DMS153 (cell line): ENCODE data around the gene MAP3K3.
"Not testable (repeated sequence)": the region's sequence is repeated elsewhere in the genome, so short reads cannot be mapped to it uniquely, and the experiment has no call there.

Experiments used
- DNase-seq: peaks from one replicate; lab custom pipeline; 2025; lab: John Stamatoyannopoulos, UW

MAP3K3 gene

DNA sequence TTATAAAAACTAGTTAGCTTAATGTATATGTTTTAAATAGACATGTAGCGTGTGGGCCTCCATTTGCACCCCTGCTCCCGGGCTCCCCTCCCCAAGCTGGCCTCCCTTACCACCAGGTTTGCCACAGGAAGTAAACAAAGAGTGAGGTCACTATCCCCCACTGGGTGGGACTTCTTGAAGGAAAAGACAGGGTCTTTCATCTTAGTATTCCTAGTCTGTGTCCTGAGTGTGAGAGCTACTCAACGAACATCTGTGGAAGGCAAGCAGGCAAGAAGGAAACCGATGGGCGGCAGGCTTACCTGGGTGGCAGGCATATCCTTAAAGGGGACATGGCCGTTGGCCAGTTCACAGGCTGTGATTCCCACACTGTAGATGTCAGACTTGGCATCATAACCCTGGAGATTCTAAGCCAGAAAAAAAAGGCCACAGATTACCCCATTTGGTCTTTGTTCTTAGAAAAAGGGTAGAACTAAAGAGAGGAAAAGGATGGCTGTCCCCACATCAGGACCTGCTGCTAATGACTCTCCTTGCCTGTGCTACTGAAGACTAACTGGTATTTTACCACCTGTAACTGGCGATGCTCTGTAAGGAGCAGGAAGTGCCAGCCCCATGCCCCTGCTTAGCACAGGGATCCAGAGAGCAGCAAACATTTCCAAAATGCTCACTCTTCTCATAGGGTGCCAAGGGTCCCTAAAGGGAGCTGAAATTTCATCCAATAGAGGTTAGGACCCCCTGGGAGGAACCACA lies 84.3 kb downstream of the MAP3K3 start:
- no peak for DNase-seq

DNA sequence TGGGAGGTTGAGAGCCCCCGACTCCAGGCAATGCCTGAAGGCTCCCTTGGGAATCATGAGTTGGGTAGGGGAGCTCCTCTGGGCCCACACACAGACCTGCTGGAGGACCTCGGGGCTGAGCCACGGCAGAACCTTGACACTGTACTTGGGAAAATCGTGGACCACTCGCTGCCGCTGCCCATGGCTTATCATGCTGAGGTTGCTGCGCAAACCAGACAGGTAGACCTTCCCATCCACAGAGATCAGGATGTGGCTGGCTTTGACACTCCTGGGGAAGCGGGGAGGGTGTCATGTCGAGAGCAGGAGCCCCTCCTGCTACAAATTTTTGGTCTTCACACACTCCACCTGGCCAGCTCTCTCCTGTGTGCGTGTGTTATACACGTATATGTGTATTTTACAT lies 84.9 kb downstream of the MAP3K3 start:
- no peak for DNase-seq

DNA sequence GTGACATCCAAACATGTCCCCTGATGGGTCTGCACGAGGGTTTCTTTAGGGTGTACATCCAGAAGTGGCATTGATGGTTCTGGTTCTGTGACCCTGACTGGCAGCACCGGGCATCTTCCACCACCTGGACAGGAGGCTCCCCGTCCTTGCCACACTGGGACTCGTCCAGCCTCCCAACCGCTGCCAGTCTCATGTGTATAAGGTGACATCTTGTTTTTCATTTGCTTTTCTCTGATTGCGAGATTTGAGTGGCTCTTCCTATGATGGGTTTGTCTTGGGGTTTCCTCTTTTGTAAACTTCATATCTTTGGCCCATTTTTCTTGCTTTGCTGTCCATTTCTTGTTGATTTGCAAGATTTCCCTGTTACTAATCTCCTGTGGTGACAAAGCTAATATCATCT lies 86.9 kb downstream of the MAP3K3 start:
- DNase-seq, result no peak

DNA sequence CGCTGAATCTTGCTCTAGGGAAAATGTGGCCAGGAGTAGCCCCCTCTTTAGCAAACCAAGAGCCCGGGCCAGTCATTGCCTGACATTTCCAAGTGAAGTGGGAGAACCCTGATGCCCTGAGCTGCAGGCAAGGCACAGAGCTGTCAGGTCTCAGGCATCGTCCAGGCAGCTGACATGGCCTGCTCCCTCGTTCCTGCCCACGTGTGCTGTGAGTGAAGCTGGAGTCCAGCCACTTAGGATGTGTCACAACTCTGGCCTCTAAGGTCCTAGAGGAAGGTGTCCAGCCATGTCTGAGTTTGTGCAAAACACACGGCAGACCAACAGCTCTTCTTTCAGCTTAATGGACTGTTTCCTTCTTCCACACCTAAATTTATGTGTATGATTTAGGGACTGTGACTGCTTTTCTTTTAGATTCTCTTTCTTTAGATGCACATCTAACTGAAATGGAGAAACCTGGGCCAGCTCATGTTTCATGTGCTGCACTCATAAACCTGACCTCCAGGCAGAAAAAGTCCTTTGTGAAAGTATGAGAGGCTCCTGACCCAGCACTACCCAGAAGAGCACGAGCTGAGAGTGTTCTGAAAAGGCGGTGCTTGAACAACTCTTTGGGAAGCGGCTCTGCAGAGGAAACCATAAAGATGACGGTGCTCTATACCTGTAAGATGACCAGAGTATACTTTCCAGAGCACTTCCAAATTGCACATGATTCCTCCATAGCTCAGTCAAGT lies 92.5 kb downstream of the MAP3K3 start:
- DNase-seq, result no peak

DNA sequence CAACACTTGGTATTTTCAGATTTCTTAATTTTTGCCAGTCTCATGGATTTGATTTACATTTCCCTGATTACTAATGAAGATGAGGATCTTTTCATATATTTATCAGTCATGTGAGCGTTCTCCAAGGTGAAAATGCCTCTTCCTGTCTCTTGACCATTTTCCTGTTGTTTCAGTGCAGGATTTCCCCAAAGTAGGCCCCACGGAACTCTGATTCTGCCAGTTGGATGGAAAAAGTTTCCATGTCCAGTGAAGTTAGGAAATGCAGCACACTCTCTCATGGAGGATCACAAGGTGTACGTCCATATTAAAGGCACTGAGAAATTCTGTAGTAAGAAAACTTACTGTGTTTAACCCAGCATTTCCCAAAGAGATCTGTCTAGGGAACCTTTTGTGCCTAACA lies 94.2 kb downstream of the MAP3K3 start:
- no peak for DNase-seq

DNA sequence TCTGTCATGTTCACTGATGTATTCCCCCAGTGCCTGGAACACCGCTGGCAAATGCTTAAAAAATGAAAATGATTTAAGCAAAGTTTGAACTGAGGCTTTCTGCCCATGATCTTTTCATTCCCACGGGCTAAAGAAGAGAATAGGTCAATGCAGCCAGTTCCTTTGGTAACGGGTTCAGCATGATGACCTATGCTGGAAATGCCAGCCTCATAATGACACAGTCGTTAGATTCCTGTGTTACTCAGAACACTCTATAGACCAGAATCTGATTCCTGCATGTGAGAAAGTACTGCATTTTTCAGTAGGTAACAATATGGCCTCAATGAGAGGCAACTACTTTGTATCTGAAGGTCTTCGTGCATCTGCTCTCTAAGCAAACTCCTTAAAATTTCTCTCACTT lies 96.8 kb downstream of the MAP3K3 start:
- DNase-seq, result no peak

DNA sequence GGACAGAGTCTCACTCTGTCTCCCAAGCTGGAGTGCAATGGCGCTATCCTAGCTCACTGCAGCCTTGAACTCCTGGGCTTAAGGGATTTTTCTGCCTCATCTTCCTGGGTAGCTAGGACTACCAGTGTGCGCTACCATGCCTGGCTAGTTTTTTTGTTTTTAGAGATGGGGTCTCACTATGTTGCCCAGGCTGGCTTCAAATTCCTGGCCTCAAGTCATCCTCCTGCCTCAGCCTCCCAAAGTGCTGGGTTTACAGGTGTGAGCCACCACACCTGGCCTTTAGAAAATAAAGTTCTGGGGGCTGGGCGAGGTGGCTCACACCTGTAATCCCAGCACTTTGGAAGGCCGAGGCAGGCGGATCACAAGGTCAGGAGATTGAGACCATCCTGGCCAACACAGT lies 98.0 kb downstream of the MAP3K3 start:
- not testable (repeated sequence) for DNase-seq

DNA sequence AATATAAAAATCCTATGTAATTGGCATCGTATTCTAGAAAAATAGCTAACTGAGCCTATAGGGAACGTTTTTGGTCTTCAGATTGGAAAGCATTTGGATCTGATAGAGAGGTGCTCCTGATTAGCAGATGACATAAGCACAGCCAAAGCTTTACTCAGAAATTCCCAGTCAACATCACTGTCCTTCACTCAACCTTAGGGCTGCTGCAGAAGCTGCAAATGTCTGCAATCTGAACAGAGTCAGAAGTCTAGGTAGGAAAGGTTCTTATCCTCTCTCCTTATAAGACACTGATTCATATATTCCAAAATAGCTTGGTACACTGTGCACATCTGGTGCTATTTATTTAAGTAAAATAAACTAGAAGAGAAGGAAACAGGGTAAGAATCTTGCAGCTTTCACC lies 100.2 kb downstream of the MAP3K3 start:
- no peak for DNase-seq

DNA sequence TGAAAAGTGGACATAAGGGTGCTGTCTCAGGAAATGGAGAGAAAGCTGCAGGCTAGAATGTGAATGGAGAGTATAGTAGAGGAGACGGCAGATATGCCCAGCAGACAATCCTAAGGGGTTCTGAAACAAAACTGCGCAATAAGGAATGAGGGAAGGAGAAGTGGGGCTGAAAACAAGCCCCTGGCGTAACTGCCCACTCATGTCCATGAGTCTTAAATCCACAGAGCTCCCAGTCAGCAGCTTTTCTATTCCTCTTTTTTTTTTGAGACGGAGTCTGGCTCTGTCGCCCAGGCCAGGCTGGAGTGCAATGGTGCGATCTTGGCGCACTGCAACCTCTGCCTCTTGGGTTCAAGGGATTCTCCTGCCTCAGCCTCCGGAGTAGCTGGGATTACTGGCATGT lies 113.5 kb downstream of the MAP3K3 start:
- DNase-seq, result no peak

DNA sequence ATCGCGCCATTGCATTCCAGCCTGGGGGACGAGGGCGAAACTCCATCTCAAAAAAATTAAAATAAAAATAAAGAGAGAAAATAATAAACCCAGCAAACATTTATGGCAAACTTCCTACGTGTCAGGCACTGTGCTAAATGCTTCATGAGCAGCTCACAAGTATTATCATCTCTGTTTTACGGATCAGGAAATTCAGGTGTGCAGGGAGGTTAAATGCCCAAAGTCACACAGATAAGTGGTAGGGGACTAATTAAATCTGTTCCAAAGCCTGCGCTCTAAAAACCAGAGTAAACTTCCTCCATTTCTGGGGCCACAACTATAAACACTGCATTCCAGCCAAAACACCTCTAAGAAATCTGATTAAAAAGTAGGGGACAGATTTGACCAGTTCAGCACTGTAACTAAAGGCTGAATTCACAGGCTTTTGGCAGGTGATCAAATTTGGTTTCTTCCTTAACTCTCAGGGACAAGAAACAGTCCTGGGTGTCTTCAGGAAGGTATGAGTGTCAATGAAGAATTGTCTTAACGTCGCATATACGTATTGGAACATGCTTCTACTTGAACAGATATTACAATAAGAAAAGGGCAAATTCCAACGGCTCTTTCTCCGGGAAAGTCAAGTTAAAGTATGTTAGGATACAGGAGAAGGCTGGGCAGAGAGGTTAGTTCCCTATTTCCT lies 118.4 kb downstream of the MAP3K3 start:
- DNase-seq, result no peak

DNA sequence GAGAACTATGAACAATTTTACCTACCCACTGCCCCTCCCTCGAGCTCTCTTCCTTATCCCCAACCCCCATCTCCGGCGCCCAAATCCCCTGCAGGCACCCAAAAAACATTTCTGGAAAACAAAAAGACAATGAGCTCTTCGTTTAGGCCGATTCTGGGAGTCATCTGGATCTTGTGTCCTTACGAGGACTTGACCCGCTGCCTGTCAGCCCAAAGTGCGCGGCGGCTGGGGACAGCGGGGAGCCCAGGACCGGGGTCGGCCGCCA lies 118.9 kb downstream of the MAP3K3 start:
- DNase-seq, result no peak

DNA sequence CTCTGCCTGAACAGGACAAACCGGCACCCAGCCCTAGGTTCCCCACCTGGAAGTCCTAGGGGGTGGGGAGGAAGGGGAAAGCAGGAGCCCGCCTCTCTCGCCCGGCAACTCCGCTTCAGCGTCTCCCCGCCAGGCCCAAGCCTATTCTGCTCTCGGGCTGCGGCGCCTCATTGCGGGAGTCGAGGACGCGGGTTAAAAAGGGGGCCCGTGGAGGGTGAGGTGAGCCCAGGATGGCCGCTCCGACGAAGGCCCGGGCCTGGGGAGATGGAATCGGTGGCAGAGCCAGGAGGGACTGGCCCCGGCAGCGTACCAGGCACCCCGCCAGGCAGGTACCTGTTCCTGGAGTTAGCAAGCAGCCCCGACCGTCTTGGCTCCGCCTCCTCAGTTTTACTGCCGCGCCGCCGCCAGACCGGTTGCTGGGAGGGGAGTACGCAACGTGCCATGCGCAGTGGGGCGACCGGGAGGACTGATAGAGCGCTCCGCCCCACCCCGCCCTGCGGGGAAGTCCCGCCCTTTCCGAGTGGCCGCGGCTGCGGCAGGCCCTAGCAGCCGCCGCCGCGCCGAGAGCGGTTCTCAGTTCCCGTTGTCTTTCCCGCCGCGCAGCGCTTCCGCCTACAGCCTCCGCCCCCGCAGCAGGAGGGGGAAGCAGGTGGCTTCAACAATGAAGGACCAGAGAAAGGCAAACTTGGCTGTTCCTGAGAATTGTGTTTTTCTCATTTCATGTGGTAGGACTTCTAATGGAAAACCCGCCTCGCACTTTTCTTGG lies 119.4 kb downstream of the MAP3K3 start, which contains the start of gene STRADA:
Gene STRADA (minus strand): TSS at position 392 of the 766 bp plus-strand sequence. CDS start 13,430 bp downstream, outside the sequence.
- DNase-seq, result peak; percentile 97
